BE2C (cell line): ENCODE measurements around the gene RIPPLY2.

Source experiments
- DNase-seq: peaks from one replicate; pipeline ENCODE4 v3.0.0-alpha.2; 2020
- H3K27me3 ChIP-seq: fragments of 250-450 bp; sonication (Bioruptor Pico); 2 replicates; pipeline ENCODE4 v1.5.1; 2020; ENCODE audit warnings: mild to moderate bottlenecking
- H3K36me3 ChIP-seq: fragments of 250-450 bp; sonication (Bioruptor Pico); 2 replicates; pipeline ENCODE4 v1.5.1; 2020; ENCODE audit warnings: mild to moderate bottlenecking
- H3K4me1 ChIP-seq: fragments of 250-450 bp; sonication (Bioruptor Pico); 2 replicates; pipeline ENCODE4 v1.5.1; 2020
- H3K4me3 ChIP-seq: 2 replicates; pipeline ENCODE4 v1.5.1; 2011; ENCODE audit warnings: low read depth, low read length
- H3K9me3 ChIP-seq: fragments of 250-450 bp; sonication (Bioruptor Pico); 2 replicates; pipeline ENCODE4 v1.5.1; 2020
- TF ChIP-seq, protein P1 (sequence below): IDR thresholded peaks from 2 replicates; pipeline ENCODE4 v1.5.1; 2012; ENCODE audit warnings: mild to moderate bottlenecking, low read depth, low read length

The RIPPLY2 gene

GRCh38 chr6:83872386-83873118 is 19.4 kb downstream of the RIPPLY2 start:
- Histone ChIP-seq H3K4me3 (no peak overlapping the region), H3K4me1 (no peaks in the 10 kb centered on the region; the same call in 1 of the 2 replicates), H3K9me3 (no peaks in the 10 kb centered on the region), H3K27me3 (no peaks in the 10 kb centered on the region), H3K36me3 (peaks cover 3% of the 10 kb centered on the region; the same call in 1 of the 2 replicates)
- TF ChIP-seq, protein P1, sequence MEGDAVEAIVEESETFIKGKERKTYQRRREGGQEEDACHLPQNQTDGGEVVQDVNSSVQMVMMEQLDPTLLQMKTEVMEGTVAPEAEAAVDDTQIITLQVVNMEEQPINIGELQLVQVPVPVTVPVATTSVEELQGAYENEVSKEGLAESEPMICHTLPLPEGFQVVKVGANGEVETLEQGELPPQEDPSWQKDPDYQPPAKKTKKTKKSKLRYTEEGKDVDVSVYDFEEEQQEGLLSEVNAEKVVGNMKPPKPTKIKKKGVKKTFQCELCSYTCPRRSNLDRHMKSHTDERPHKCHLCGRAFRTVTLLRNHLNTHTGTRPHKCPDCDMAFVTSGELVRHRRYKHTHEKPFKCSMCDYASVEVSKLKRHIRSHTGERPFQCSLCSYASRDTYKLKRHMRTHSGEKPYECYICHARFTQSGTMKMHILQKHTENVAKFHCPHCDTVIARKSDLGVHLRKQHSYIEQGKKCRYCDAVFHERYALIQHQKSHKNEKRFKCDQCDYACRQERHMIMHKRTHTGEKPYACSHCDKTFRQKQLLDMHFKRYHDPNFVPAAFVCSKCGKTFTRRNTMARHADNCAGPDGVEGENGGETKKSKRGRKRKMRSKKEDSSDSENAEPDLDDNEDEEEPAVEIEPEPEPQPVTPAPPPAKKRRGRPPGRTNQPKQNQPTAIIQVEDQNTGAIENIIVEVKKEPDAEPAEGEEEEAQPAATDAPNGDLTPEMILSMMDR, result no peak
- DNase-seq, result no peak

- DNase-seq, result no peak
- Histone ChIP-seq H3K4me1 (no peaks in the 10 kb centered on the region; the same call in 1 of the 2 replicates), H3K4me3 (no peak overlapping the region), H3K27me3 (no peaks in the 10 kb centered on the region), H3K9me3 (no peaks in the 10 kb centered on the region), H3K36me3 (no peaks in the 10 kb centered on the region)
- TF ChIP-seq, protein P1, result no peak
Observed at GRCh38 chr6:83873869-83874268, 20.7 kb downstream of the RIPPLY2 start.

GRCh38 chr6:83875843-83876242 is 22.7 kb downstream of the RIPPLY2 start:
- DNase-seq, result no peak
- H3K27me3 ChIP-seq, result no peaks in the 10 kb centered on the region
- H3K4me3 ChIP-seq, result no peak overlapping the region
- no peaks in the 10 kb centered on the region for H3K9me3 ChIP-seq
- no peaks in the 10 kb centered on the region for H3K36me3 ChIP-seq
- no peaks in the 10 kb centered on the region; the same call in 1 of the 2 replicates for H3K4me1 ChIP-seq
- TF ChIP-seq, protein P1, result no peak

- TF ChIP-seq, protein P1, result no peak
- DNase-seq, result no peak
- Histone ChIP-seq H3K36me3 (no peaks in the 10 kb centered on the region), H3K4me3 (no peak overlapping the region), H3K9me3 (no peaks in the 10 kb centered on the region), H3K27me3 (no peaks in the 10 kb centered on the region), H3K4me1 (no peaks in the 10 kb centered on the region)
Observed at GRCh38 chr6:83878902-83879644, 25.9 kb downstream of the RIPPLY2 start.

- no peaks in the 10 kb centered on the region for H3K27me3 ChIP-seq
- no peaks in the 10 kb centered on the region for H3K36me3 ChIP-seq
- H3K9me3 ChIP-seq, result no peaks in the 10 kb centered on the region
- TF ChIP-seq, protein P1, result no peak
- H3K4me1 ChIP-seq, result no peaks in the 10 kb centered on the region
- H3K4me3 ChIP-seq, result no peak overlapping the region
- DNase-seq, result no peak
Observed at GRCh38 chr6:83879746-83880145, 26.6 kb downstream of the RIPPLY2 start.

- TF ChIP-seq, protein P1, result no peak
- no peak for DNase-seq
- H3K4me1 ChIP-seq, result no peaks in the 10 kb centered on the region
- H3K9me3 ChIP-seq, result no peaks in the 10 kb centered on the region
- H3K27me3 ChIP-seq, result no peaks in the 10 kb centered on the region
- H3K4me3 ChIP-seq, result no peak overlapping the region
- no peaks in the 10 kb centered on the region for H3K36me3 ChIP-seq
Observed at GRCh38 chr6:83883240-83883639, 30.1 kb downstream of the RIPPLY2 start.
